ENCODE measurements around the gene CMTM4. TPM values are rescaled to one million over a fixed set of nuclear protein-coding genes. Genes with fewer than 3 reads are reported as not detected.

The CMTM4 gene
- total and polyA plus RNA-seq, 4 experiments from 2014 or later: 0.21 to 2.2 (median 2.0) TPM; not detected in 1

GRCh38 chr16:66594739-66595138 is 101.8 kb downstream of the CMTM4 start:
- no peaks in the 10 kb centered on the region for H3K36me3 ChIP-seq (ENCODE audit: insufficient read depth, low read length)
- H3K4me3 ChIP-seq (ENCODE audit: low read length in 2 of 2): no peak overlapping the region
- CTCF ChIA-PET (ENCODE audit: partially characterized antibody): interaction anchor here (1.2 to 6.7 kb wide), 2 partner anchors 13 to 82 kb away, joined by 4 to 35 read pairs; no protein-coding TSS in a partner anchor
- H3K27ac Mint-ChIP-seq: no peak overlapping the region
- H3K4me3 Mint-ChIP-seq: no peak overlapping the region
- peaks cover 0 to 1% (median 0%) of the 10 kb centered on the region in 8 donors for H3K9me3 Mint-ChIP-seq
- no peak overlapping the region for H3K27ac ChIP-seq (ENCODE audit: low read depth, low read length)
- DNase-seq: no peak
- H3K4me1 ChIP-seq (ENCODE audit: insufficient read depth, low read length): peaks cover 37% of the 10 kb centered on the region
- H3K27me3 Mint-ChIP-seq: no peaks in the 10 kb centered on the region
- POLR2A ChIA-PET (ENCODE audit: partially characterized antibody): interaction anchor here (0.6 to 2.2 kb wide), 3 partner anchors 9 to 145 kb away, joined by 3 to 8 read pairs (median 3); partner anchors contain the start of gene CMTM3
- no peaks in the 10 kb centered on the region for H3K9me3 ChIP-seq (ENCODE audit: control insufficient read depth in 1 of 2, low read length in 2 of 2)
- no peaks in the 10 kb centered on the region for H3K27me3 ChIP-seq (ENCODE audit: insufficient read depth, low read length)
- no peaks in the 10 kb centered on the region for H3K36me3 Mint-ChIP-seq
- H3K4me1 Mint-ChIP-seq: peaks cover 16 to 35% (median 27%) of the 10 kb centered on the region in 4 donors
- intact Hi-C loops (cut with micrococcal nuclease): no loop called here

GRCh38 chr16:66592814-66593213 is 103.7 kb downstream of the CMTM4 start:
- H3K9me3 ChIP-seq (ENCODE audit: control insufficient read depth in 1 of 2, low read length in 2 of 2): no peaks in the 10 kb centered on the region
- H3K4me1 ChIP-seq (ENCODE audit: insufficient read depth, low read length): peaks cover 33% of the 10 kb centered on the region
- no peaks in the 10 kb centered on the region for H3K27me3 Mint-ChIP-seq
- ChIA-PET POLR2A (ENCODE audit: partially characterized antibody) (interaction anchor here (0.6 to 1.3 kb wide), 2 partner anchors 11 to 46 kb away, joined by 3 to 4 read pairs; no protein-coding TSS in a partner anchor), CTCF (ENCODE audit: partially characterized antibody) (no interaction called here)
- H3K4me3 ChIP-seq (ENCODE audit: low read length in 2 of 2): no peak overlapping the region
- no peaks in the 10 kb centered on the region for H3K27me3 ChIP-seq (ENCODE audit: insufficient read depth, low read length)
- no peak overlapping the region for H3K4me3 Mint-ChIP-seq
- no peak overlapping the region for H3K27ac ChIP-seq (ENCODE audit: low read depth, low read length)
- H3K27ac Mint-ChIP-seq: no peak overlapping the region
- H3K4me1 Mint-ChIP-seq: peaks cover 17 to 32% (median 27%) of the 10 kb centered on the region in 4 donors
- H3K36me3 ChIP-seq (ENCODE audit: insufficient read depth, low read length): no peaks in the 10 kb centered on the region
- intact Hi-C loops (cut with micrococcal nuclease): no loop called here
- H3K9me3 Mint-ChIP-seq: peaks cover 0 to 1% (median 0%) of the 10 kb centered on the region in 8 donors
- no peak for DNase-seq
- H3K36me3 Mint-ChIP-seq: no peaks in the 10 kb centered on the region

GRCh38 chr16:66592241-66592640 is 104.3 kb downstream of the CMTM4 start:
- H3K27me3 Mint-ChIP-seq: no peaks in the 10 kb centered on the region
- Histone ChIP-seq H3K4me1 (ENCODE audit: insufficient read depth, low read length) (peaks cover 28% of the 10 kb centered on the region), H3K4me3 (ENCODE audit: low read length in 2 of 2) (no peak overlapping the region), H3K27me3 (ENCODE audit: insufficient read depth, low read length) (no peaks in the 10 kb centered on the region), H3K36me3 (ENCODE audit: insufficient read depth, low read length) (no peaks in the 10 kb centered on the region), H3K27ac (ENCODE audit: low read depth, low read length) (no peak overlapping the region), H3K9me3 (ENCODE audit: control insufficient read depth in 1 of 2, low read length in 2 of 2) (no peaks in the 10 kb centered on the region)
- CTCF ChIA-PET (ENCODE audit: partially characterized antibody): interaction anchor here (1.2 kb wide), 1 partner anchor 16 kb away, joined by 5 read pairs; no protein-coding TSS in a partner anchor
- POLR2A ChIA-PET (ENCODE audit: partially characterized antibody): interaction anchor here (0.6 to 1.3 kb wide), 2 partner anchors 12 to 45 kb away, joined by 3 to 4 read pairs; no protein-coding TSS in a partner anchor
- H3K4me3 Mint-ChIP-seq: no peak overlapping the region
- H3K9me3 Mint-ChIP-seq: no peaks in the 10 kb centered on the region
- intact Hi-C loops (cut with micrococcal nuclease): no loop called here
- DNase-seq: no peak
- no peaks in the 10 kb centered on the region for H3K36me3 Mint-ChIP-seq
- H3K4me1 Mint-ChIP-seq: peaks cover 14 to 27% (median 24%) of the 10 kb centered on the region in 4 donors
- H3K27ac Mint-ChIP-seq: no peak overlapping the region

- Histone ChIP-seq H3K36me3 (ENCODE audit: insufficient read depth, low read length) (no peaks in the 10 kb centered on the region), H3K4me3 (ENCODE audit: low read length in 2 of 2) (no peak overlapping the region), H3K27me3 (ENCODE audit: insufficient read depth, low read length) (no peaks in the 10 kb centered on the region), H3K4me1 (ENCODE audit: insufficient read depth, low read length) (peaks cover 20% of the 10 kb centered on the region), H3K9me3 (ENCODE audit: control insufficient read depth in 1 of 2, low read length in 2 of 2) (no peaks in the 10 kb centered on the region), H3K27ac (ENCODE audit: low read depth, low read length) (no peak overlapping the region)
- DNase-seq: no peak
- Mint-ChIP-seq H3K4me1 (peaks cover 11 to 23% (median 19%) of the 10 kb centered on the region in 4 donors), H3K9me3 (no peaks in the 10 kb centered on the region), H3K27me3 (no peaks in the 10 kb centered on the region), H3K36me3 (no peaks in the 10 kb centered on the region), H3K27ac (no peak overlapping the region), H3K4me3 (peak overlapping the region in 4 of 8 donors; percentile 80 to 94 (median 88))
- intact Hi-C loops (cut with micrococcal nuclease): no loop called here
- ChIA-PET CTCF (ENCODE audit: partially characterized antibody) (interaction anchor here (0.6 to 3.1 kb wide), 24 partner anchors 8 to 239 kb away, joined by 3 to 62 read pairs (median 6); partner anchors contain the start of genes CKLF and NAE1), POLR2A (ENCODE audit: partially characterized antibody) (interaction anchor here (0.6 to 2.7 kb wide), 8 partner anchors 9 to 112 kb away, joined by 3 to 39 read pairs (median 6); partner anchors contain the start of genes CMTM2 and CMTM3)
Measured at GRCh38 chr16:66591018-66591417, 105.5 kb downstream of the CMTM4 start.

- H3K4me1 Mint-ChIP-seq: peaks cover 13 to 23% (median 19%) of the 10 kb centered on the region in 4 donors
- ChIA-PET POLR2A (ENCODE audit: partially characterized antibody) (interaction anchor here (0.6 to 2.7 kb wide), 13 partner anchors 8 to 184 kb away, joined by 3 to 39 read pairs (median 7); partner anchors contain the start of genes CKLF, CMTM2 and CMTM3), CTCF (ENCODE audit: partially characterized antibody) (interaction anchor here (0.6 to 3.1 kb wide), 29 partner anchors 9 to 240 kb away, joined by 3 to 62 read pairs (median 4); partner anchors contain the start of genes CKLF and NAE1)
- H3K27me3 Mint-ChIP-seq: no peaks in the 10 kb centered on the region
- H3K9me3 Mint-ChIP-seq: no peaks in the 10 kb centered on the region
- Histone ChIP-seq H3K27me3 (ENCODE audit: insufficient read depth, low read length) (no peaks in the 10 kb centered on the region), H3K36me3 (ENCODE audit: insufficient read depth, low read length) (no peaks in the 10 kb centered on the region), H3K9me3 (ENCODE audit: control insufficient read depth in 1 of 2, low read length in 2 of 2) (no peaks in the 10 kb centered on the region), H3K4me3 (ENCODE audit: low read length in 2 of 2) (peak overlapping the region in 1 of 2 donors; percentile 53), H3K4me1 (ENCODE audit: insufficient read depth, low read length) (peaks cover 20% of the 10 kb centered on the region), H3K27ac (ENCODE audit: low read depth, low read length) (peak overlapping the region; percentile 34)
- peak overlapping the region; percentile 19 to 96 (median 82) for H3K27ac Mint-ChIP-seq
- H3K36me3 Mint-ChIP-seq: no peaks in the 10 kb centered on the region
- intact Hi-C loops (cut with micrococcal nuclease): no loop called here
- peak overlapping the region; percentile 80 to 94 (median 87) for H3K4me3 Mint-ChIP-seq
- peak in 4 of 5 donors; percentile 45 to 59 (median 51) for DNase-seq
Measured at GRCh38 chr16:66590322-66590721, 106.2 kb downstream of the CMTM4 start.

- intact Hi-C loops (cut with micrococcal nuclease): loop anchor here (1.0 to 5.0 kb wide), 7 partner anchors 15 to 183 kb away; partner anchors contain the start of genes CKLF, CMTM3 and TK2
- H3K9me3 Mint-ChIP-seq: no peaks in the 10 kb centered on the region
- POLR2A ChIA-PET (ENCODE audit: partially characterized antibody): interaction anchor here (0.6 to 2.7 kb wide), 19 partner anchors 9 to 191 kb away, joined by 3 to 39 read pairs (median 5); partner anchors contain the start of genes CKLF, CMTM2 and CMTM3
- H3K27me3 ChIP-seq (ENCODE audit: insufficient read depth, low read length): no peaks in the 10 kb centered on the region
- no peaks in the 10 kb centered on the region for H3K27me3 Mint-ChIP-seq
- no peak overlapping the region for H3K27ac ChIP-seq (ENCODE audit: low read depth, low read length)
- H3K9me3 ChIP-seq (ENCODE audit: control insufficient read depth in 1 of 2, low read length in 2 of 2): no peaks in the 10 kb centered on the region
- no peak overlapping the region for H3K4me3 ChIP-seq (ENCODE audit: low read length in 2 of 2)
- CTCF ChIA-PET (ENCODE audit: partially characterized antibody): interaction anchor here (0.6 to 3.1 kb wide), 31 partner anchors 9 to 183 kb away, joined by 3 to 62 read pairs (median 5); partner anchors contain the start of genes CKLF and CMTM2
- H3K27ac Mint-ChIP-seq: peak overlapping the region; percentile 48 to 96 (median 77)
- no peaks in the 10 kb centered on the region for H3K36me3 ChIP-seq (ENCODE audit: insufficient read depth, low read length)
- peaks cover 13 to 23% (median 19%) of the 10 kb centered on the region in 4 donors for H3K4me1 Mint-ChIP-seq
- DNase-seq: peak; percentile 64 to 74 (median 70)
- no peaks in the 10 kb centered on the region for H3K36me3 Mint-ChIP-seq
- peak overlapping the region; percentile 80 to 94 (median 87) for H3K4me3 Mint-ChIP-seq
- peaks cover 20% of the 10 kb centered on the region for H3K4me1 ChIP-seq (ENCODE audit: insufficient read depth, low read length)
Measured at GRCh38 chr16:66588981-66589713, 107.4 kb downstream of the CMTM4 start.
